Measurements from ENCODE around the gene LGR6.
"Not testable (repeated sequence)": the region's sequence is repeated elsewhere in the genome, so short reads cannot be mapped to it uniquely, and the experiment has no call there.

The LGR6 gene

DNA sequence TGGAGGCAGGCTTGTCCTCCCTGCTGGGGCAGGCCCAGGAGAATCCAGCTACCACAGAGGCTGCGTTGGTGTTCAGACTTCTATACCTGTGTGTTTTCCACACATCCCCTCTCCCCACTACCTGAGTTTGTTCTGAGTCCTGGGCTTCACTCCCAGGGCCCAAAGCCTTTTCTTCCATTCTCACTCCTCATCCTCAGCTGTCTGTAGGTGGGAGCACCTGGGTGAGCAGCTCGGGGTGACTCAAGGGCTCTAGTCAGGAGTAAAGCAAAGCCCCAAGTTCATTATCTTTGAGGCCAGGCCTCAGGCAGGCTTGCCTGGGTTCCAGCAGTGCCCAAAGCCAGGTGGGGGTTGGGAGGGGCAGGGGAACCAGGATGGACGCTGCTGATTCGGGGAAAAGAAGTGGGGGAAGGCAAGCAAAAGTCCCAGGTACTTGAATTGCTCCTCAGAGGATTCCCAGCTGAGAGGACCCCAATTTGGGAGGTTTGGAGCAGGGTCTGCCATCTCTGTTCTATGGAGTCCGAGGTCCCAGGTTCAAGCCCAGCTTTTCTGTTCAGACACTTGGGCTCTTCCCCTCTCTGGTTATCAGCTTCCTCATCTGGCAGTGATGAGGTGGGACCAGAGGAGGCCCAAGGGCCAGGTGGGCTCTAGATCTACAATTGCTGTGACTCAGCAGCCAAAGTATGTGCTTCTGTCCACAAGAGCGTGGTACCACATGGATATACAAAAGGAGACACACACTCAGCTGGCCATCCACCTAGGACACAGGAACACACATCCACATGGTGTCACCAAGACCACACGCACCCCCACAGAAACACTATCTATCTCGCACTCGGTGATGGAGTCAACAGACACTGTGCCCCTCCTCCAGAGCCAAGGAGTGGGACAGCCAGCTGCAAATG is 27.4 kb upstream of the LGR6 start:
- no peaks in the 10 kb centered on the region for H3K27me3 ChIP-seq (ENCODE audit: control insufficient read depth, insufficient read depth, low read length)
- H3K27ac ChIP-seq (ENCODE audit: low read depth, low read length), result no peak overlapping the region
- H3K4me3 ChIP-seq (ENCODE audit: low read depth, low read length), result no peak overlapping the region
- no peak overlapping the region for H3K9ac ChIP-seq (ENCODE audit: low read depth, low read length)
- H3K4me1 ChIP-seq (ENCODE audit: control insufficient read depth, insufficient read depth, low read length), result peaks cover 6% of the 10 kb centered on the region; the same call in 1 of the 2 replicates
- H3K9me3 ChIP-seq (ENCODE audit: control insufficient read depth, insufficient read depth, low read length), result no peaks in the 10 kb centered on the region
- H3K36me3 ChIP-seq (ENCODE audit: control insufficient read depth, insufficient read depth, low read length), result no peaks in the 10 kb centered on the region

DNA sequence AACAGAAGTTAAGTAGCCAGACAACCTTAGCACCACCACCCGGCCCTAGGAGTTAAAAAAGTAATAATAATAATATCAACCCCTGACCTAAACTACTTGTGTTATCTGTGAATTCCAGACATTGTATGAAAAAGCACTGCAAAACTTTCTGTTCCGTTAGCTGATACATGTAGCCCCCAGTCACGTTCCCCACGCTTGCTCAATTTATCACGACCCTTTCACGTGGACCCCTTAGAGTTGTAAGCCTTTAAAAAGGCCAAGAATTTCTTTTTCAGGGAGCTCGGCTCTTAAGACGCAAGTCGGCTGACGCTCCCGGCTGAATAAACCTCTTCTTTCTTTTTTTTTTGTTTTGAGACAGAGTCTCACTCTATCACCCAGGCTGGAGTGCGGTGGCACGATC is 26.5 kb upstream of the LGR6 start:
- not testable (repeated sequence) for H3K9ac ChIP-seq (ENCODE audit: low read depth, low read length); H3K4me3 ChIP-seq (ENCODE audit: low read depth, low read length); H3K27ac ChIP-seq (ENCODE audit: low read depth, low read length); H3K27me3 ChIP-seq (ENCODE audit: control insufficient read depth, insufficient read depth, low read length); H3K36me3 ChIP-seq (ENCODE audit: control insufficient read depth, insufficient read depth, low read length); H3K9me3 ChIP-seq (ENCODE audit: control insufficient read depth, insufficient read depth, low read length); H3K4me1 ChIP-seq (ENCODE audit: control insufficient read depth, insufficient read depth, low read length)

DNA sequence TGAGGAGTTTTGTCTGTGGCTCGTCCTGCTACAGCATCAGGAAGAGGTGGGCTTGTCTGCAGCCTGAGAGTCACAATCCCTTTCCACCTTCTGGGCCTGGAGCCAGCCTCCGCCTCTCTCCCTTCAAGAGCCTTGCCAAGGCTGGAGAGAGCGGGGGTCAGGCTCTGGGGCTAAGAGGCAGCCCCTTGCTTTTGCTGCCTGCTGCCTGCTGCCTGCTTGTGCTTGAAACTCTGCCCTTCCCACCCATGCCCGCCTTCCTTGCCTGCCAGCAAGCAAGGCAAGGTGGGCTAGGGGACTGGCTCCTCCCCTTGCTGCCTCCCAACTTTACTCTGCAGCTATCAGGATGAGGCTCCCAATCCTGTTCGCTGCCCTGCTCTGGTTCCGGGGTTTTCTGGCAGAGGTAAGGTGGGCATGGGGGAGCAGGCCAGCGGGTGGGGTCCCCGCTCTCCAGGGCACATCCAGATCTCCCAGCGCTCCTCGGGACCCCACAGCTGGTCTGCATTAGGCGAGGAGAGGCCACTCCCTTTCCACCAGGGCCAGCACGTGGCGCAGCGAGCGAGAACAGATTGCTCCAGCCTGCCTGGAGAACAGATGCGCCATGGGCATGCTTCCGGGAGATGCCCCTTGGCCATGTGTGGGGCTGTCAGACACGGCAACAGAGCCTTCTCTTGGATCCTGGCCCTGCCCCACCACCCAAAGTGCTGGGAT is 25.7 kb upstream of the LGR6 start:
- Histone ChIP-seq H3K4me3 (ENCODE audit: low read depth, low read length) (no peak overlapping the region), H3K9me3 (ENCODE audit: control insufficient read depth, insufficient read depth, low read length) (no peaks in the 10 kb centered on the region), H3K9ac (ENCODE audit: low read depth, low read length) (no peak overlapping the region), H3K27me3 (ENCODE audit: control insufficient read depth, insufficient read depth, low read length) (no peaks in the 10 kb centered on the region), H3K4me1 (ENCODE audit: control insufficient read depth, insufficient read depth, low read length) (peaks cover 6% of the 10 kb centered on the region; the same call in 1 of the 2 replicates), H3K27ac (ENCODE audit: low read depth, low read length) (no peak overlapping the region), H3K36me3 (ENCODE audit: control insufficient read depth, insufficient read depth, low read length) (no peaks in the 10 kb centered on the region)

GRCh38 chr1:202168861-202169260 is 24.7 kb upstream of the LGR6 start:
- Histone ChIP-seq H3K4me3 (ENCODE audit: low read depth, low read length) (no peak overlapping the region), H3K9me3 (ENCODE audit: control insufficient read depth, insufficient read depth, low read length) (no peaks in the 10 kb centered on the region), H3K9ac (ENCODE audit: low read depth, low read length) (no peak overlapping the region), H3K27me3 (ENCODE audit: control insufficient read depth, insufficient read depth, low read length) (no peaks in the 10 kb centered on the region), H3K4me1 (ENCODE audit: control insufficient read depth, insufficient read depth, low read length) (peaks cover 6% of the 10 kb centered on the region; the same call in 1 of the 2 replicates), H3K27ac (ENCODE audit: low read depth, low read length) (no peak overlapping the region), H3K36me3 (ENCODE audit: control insufficient read depth, insufficient read depth, low read length) (no peaks in the 10 kb centered on the region)

- Histone ChIP-seq H3K27me3 (ENCODE audit: control insufficient read depth, insufficient read depth, low read length) (no peaks in the 10 kb centered on the region), H3K36me3 (ENCODE audit: control insufficient read depth, insufficient read depth, low read length) (no peaks in the 10 kb centered on the region), H3K4me1 (ENCODE audit: control insufficient read depth, insufficient read depth, low read length) (peaks cover 3% of the 10 kb centered on the region; the same call in 1 of the 2 replicates), H3K27ac (ENCODE audit: low read depth, low read length) (no peak overlapping the region), H3K9me3 (ENCODE audit: control insufficient read depth, insufficient read depth, low read length) (no peaks in the 10 kb centered on the region), H3K4me3 (ENCODE audit: low read depth, low read length) (no peak overlapping the region), H3K9ac (ENCODE audit: low read depth, low read length) (no peak overlapping the region)
These were observed 22.9 kb upstream of the LGR6 start for GRCh38 chr1:202170726-202171125.

DNA sequence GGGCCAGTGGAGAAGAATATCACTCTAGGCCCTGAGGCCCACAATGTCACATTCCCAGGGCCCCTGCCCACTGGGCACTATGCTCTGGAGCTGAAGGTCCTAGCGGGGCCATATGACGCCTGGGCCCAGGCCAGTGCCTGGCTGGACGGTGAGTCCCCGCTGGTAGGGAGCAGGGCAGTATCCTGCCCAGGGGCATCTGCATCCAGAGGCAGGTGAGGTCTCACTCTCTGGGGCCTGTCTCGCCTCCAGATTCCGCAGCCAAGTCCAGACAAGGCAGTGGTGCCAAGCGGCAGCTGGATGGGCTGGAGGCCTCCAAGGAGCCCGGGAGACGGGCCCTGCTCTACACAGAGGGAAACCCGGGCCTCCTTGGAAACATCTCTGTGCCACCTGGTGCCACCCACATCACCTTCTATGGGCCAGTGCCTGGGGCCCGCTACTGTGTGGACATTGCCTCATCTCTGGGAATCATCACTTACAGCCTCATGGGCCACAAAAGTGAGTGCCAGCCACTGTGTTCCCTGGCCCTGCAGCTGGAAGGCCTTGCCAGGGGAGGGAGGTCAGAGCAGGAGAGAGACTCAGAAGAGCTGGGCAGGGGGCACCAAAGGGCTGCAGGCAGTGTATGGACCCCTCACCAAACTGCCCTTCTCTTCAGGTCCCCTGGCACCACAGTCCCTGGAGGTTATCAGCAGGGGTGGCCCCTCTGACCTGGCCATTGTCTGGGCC is 22.1 kb upstream of the LGR6 start:
- no peaks in the 10 kb centered on the region for H3K27me3 ChIP-seq (ENCODE audit: control insufficient read depth, insufficient read depth, low read length)
- H3K4me1 ChIP-seq (ENCODE audit: control insufficient read depth, insufficient read depth, low read length), result no peaks in the 10 kb centered on the region
- H3K36me3 ChIP-seq (ENCODE audit: control insufficient read depth, insufficient read depth, low read length), result no peaks in the 10 kb centered on the region
- H3K9ac ChIP-seq (ENCODE audit: low read depth, low read length), result no peak overlapping the region
- H3K4me3 ChIP-seq (ENCODE audit: low read depth, low read length), result no peak overlapping the region
- H3K9me3 ChIP-seq (ENCODE audit: control insufficient read depth, insufficient read depth, low read length), result no peaks in the 10 kb centered on the region
- no peak overlapping the region for H3K27ac ChIP-seq (ENCODE audit: low read depth, low read length)

GRCh38 chr1:202172015-202172355 is 21.6 kb upstream of the LGR6 start:
- no peak overlapping the region for H3K27ac ChIP-seq (ENCODE audit: low read depth, low read length)
- no peaks in the 10 kb centered on the region for H3K9me3 ChIP-seq (ENCODE audit: control insufficient read depth, insufficient read depth, low read length)
- H3K4me3 ChIP-seq (ENCODE audit: low read depth, low read length), result no peak overlapping the region
- H3K9ac ChIP-seq (ENCODE audit: low read depth, low read length), result no peak overlapping the region
- no peaks in the 10 kb centered on the region for H3K27me3 ChIP-seq (ENCODE audit: control insufficient read depth, insufficient read depth, low read length)
- H3K4me1 ChIP-seq (ENCODE audit: control insufficient read depth, insufficient read depth, low read length), result no peaks in the 10 kb centered on the region
- no peaks in the 10 kb centered on the region for H3K36me3 ChIP-seq (ENCODE audit: control insufficient read depth, insufficient read depth, low read length)

- H3K9ac ChIP-seq (ENCODE audit: low read depth, low read length), result no peak overlapping the region
- no peaks in the 10 kb centered on the region for H3K36me3 ChIP-seq (ENCODE audit: control insufficient read depth, insufficient read depth, low read length)
- H3K4me1 ChIP-seq (ENCODE audit: control insufficient read depth, insufficient read depth, low read length), result no peaks in the 10 kb centered on the region
- no peak overlapping the region for H3K27ac ChIP-seq (ENCODE audit: low read depth, low read length)
- no peak overlapping the region for H3K4me3 ChIP-seq (ENCODE audit: low read depth, low read length)
- no peaks in the 10 kb centered on the region for H3K9me3 ChIP-seq (ENCODE audit: control insufficient read depth, insufficient read depth, low read length)
- H3K27me3 ChIP-seq (ENCODE audit: control insufficient read depth, insufficient read depth, low read length), result no peaks in the 10 kb centered on the region
These were observed 19.6 kb upstream of the LGR6 start for GRCh38 chr1:202173993-202174392.

DNA sequence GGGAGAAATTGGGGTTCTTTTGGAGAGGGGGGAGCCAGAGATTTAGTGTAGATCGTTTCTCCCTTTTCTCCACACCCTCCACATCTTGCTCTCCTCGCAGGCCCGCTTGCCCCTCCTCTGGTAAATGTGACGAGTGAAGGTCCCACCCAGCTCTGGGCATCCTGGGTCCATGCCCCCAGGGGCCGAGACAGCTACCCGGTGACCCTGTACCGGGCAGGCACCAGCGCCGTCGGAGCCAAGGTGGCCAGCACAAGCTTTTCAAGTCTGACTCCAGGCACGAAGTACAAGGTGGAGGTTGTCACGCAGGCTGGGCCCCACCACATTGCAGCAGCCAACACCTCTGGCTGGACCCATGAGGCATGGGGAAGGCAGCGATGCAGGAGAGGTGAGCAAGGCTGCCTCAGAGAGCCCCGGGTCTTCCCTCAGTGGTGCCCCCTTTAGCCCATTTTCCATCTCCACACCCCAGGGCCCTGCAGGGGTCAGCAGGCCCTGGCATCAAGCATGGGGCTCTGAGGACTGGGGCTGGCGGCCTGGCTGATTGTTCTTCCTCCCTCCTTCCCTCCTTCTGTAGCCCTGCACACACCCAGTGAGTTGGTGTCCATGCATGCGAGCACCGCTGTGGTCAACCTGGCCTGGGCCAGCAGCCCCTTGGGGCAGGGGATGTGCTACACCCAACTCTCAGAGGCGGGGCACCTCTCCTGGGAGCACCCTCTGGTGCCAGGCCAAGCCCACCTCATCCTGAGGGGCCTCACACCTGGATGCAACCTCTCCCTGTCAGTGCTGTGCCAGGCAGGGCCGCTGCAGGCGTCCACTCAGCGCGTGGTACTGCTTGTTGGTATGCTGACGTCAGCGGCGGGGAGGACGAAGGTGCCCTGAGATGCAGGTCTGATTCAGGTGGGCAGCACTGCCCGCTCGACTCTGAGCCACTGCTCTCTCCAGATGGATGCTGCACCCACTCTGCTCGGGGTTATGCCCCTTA is 16.4 kb upstream of the LGR6 start:
- no peak overlapping the region for H3K9ac ChIP-seq (ENCODE audit: low read depth, low read length)
- no peaks in the 10 kb centered on the region for H3K27me3 ChIP-seq (ENCODE audit: control insufficient read depth, insufficient read depth, low read length)
- H3K4me3 ChIP-seq (ENCODE audit: low read depth, low read length), result no peak overlapping the region
- no peak overlapping the region for H3K27ac ChIP-seq (ENCODE audit: low read depth, low read length)
- no peaks in the 10 kb centered on the region for H3K36me3 ChIP-seq (ENCODE audit: control insufficient read depth, insufficient read depth, low read length)
- no peaks in the 10 kb centered on the region for H3K4me1 ChIP-seq (ENCODE audit: control insufficient read depth, insufficient read depth, low read length)
- H3K9me3 ChIP-seq (ENCODE audit: control insufficient read depth, insufficient read depth, low read length), result no peaks in the 10 kb centered on the region
